Activated CD8-positive, alpha-beta T cell treated with anti-CD3 and anti-CD28 coated beads for 36 hours (primary cell): ENCODE data around the gene P2RX1. TPM values are rescaled to one million over a fixed set of nuclear protein-coding genes. Genes with fewer than 3 reads are reported as not detected.

Experiments used
- ATAC-seq: fragments of 200-7000 bp; cut with Tn5 transposase; one replicate; pipeline ENCODE4 v1.10.0; 2021; ENCODE audit warnings: mild to moderate bottlenecking, moderate library complexity
- CTCF ChIA-PET: fragments of 350-600 bp; sonication (Branson Sonifier 250); formaldehyde crosslinking; loops from one replicate; lab custom pipeline; 2021; ENCODE audit warnings: antibody characterized with exemption; lab: Charles Lee
- POLR2A ChIA-PET: fragments of 350-600 bp; sonication (Branson Sonifier 250); formaldehyde crosslinking; loops from one replicate; lab custom pipeline; 2021; ENCODE audit warnings: antibody characterized with exemption; lab: Charles Lee
- DNase-seq: peaks from one replicate; pipeline ENCODE4 v3.0.0-alpha.2; 2020
- H3K27ac Mint-ChIP-seq: one replicate; pipeline ENCODE4 v1.8.0; 2021; ENCODE audit warnings: mild to moderate bottlenecking, mixed read lengths
- H3K27me3 Mint-ChIP-seq: one replicate; pipeline ENCODE4 v1.8.0; 2021; ENCODE audit warnings: mixed read lengths
- H3K36me3 Mint-ChIP-seq: one replicate; pipeline ENCODE4 v1.8.0; 2021; ENCODE audit warnings: low read depth, mixed read lengths
- H3K4me1 Mint-ChIP-seq: one replicate; pipeline ENCODE4 v1.8.0; 2021; ENCODE audit warnings: low read depth, mixed read lengths
- H3K4me3 Mint-ChIP-seq: one replicate; pipeline ENCODE4 v1.8.0; 2021; ENCODE audit warnings: mild to moderate bottlenecking, moderate library complexity, mixed read lengths
- H3K9me3 Mint-ChIP-seq: one replicate; pipeline ENCODE4 v1.8.0; 2021; ENCODE audit warnings: mixed read lengths
- intact Hi-C: fragments of 100-400 bp; cut with micrococcal nuclease; formaldehyde crosslinking; loops from one replicate; pipeline ENCODE4 v1.10.0; 2022
- total RNA-seq, 2 experiments: library from RNA; stranded (reverse); gene quantifications; one replicate each; pipeline ENCODE4 v1.2.3, GENCODE V29; 2021
- TF ChIP-seq, protein P1 (sequence below): fragments of 200-600 bp; IDR thresholded peaks from one replicate; pipeline ENCODE4 v1.8.0; 2022; ENCODE audit warnings: antibody characterized with exemption, mild to moderate bottlenecking

P2RX1 gene
- total RNA-seq, 2 experiments from 2014 or later: 0.43 to 1.7 TPM

DNA sequence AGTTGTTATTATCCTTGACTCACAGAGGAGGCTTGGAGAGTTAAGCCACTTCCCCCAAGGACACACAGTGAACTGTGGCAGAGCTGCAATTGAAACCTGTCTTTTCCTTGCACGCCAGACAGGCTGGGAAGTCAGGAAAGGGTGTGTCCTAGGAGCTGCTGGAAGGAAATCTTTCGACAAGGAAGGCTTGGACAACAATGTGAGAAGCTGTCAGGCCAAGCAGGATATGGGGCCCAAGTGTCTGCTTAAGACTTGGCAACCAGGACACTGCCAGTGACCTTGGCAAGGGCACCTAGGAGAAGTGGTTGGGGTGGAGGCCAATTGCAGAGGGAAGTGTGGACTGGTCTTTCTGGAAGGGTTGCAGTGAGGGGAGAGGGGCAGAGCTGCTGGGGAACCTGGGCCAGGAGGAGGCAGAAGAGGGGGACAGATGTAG is 21.3 kb downstream of the P2RX1 start:
- Mint-ChIP-seq H3K4me3 (no peak overlapping the region), H3K36me3 (no peaks in the 10 kb centered on the region), H3K9me3 (no peaks in the 10 kb centered on the region), H3K4me1 (peaks cover 31% of the 10 kb centered on the region), H3K27me3 (no peaks in the 10 kb centered on the region), H3K27ac (peak overlapping the region; percentile 57)
- DNase-seq: no peak
- ChIA-PET POLR2A (interaction anchor here (1.2 kb wide), 1 partner anchor 9 kb away, joined by 3 read pairs; no protein-coding TSS in a partner anchor), CTCF (interaction anchor here (0.9 to 2.9 kb wide), 7 partner anchors 17 to 180 kb away, joined by 3 to 21 read pairs (median 6); partner anchors contain the start of gene NCBP3)
- intact Hi-C loops: no loop called here
- TF ChIP-seq, protein P1, sequence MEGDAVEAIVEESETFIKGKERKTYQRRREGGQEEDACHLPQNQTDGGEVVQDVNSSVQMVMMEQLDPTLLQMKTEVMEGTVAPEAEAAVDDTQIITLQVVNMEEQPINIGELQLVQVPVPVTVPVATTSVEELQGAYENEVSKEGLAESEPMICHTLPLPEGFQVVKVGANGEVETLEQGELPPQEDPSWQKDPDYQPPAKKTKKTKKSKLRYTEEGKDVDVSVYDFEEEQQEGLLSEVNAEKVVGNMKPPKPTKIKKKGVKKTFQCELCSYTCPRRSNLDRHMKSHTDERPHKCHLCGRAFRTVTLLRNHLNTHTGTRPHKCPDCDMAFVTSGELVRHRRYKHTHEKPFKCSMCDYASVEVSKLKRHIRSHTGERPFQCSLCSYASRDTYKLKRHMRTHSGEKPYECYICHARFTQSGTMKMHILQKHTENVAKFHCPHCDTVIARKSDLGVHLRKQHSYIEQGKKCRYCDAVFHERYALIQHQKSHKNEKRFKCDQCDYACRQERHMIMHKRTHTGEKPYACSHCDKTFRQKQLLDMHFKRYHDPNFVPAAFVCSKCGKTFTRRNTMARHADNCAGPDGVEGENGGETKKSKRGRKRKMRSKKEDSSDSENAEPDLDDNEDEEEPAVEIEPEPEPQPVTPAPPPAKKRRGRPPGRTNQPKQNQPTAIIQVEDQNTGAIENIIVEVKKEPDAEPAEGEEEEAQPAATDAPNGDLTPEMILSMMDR: no peak
- no peak for ATAC-seq

DNA sequence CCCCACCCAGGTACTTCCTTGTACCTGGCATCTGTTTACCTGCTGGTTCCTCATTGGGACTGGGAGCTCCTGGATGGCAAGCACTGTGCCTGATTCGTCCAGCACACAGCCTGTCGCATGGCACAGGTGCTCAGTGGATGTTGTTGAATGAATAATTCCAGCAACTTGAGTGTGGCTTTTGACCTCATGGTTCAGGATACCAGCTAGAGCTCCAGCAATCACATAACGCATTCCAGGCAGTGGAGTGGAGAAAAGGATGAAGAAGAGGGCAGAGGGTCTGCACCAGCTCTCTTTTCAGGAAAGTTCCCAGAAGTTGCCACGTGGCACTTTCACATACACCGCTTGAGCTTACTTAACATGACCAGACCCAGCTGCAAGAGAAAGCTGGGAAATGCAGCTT is 22.1 kb downstream of the P2RX1 start:
- TF ChIP-seq, protein P1: no peak
- Mint-ChIP-seq H3K27me3 (no peaks in the 10 kb centered on the region), H3K36me3 (no peaks in the 10 kb centered on the region), H3K4me1 (peaks cover 31% of the 10 kb centered on the region), H3K4me3 (peak overlapping the region; percentile 71), H3K27ac (peak overlapping the region; percentile 84), H3K9me3 (no peaks in the 10 kb centered on the region)
- POLR2A ChIA-PET: interaction anchor here (0.6 to 1.8 kb wide), 7 partner anchors 9 to 1263 kb away, joined by 3 to 9 read pairs (median 3); no protein-coding TSS in a partner anchor
- ATAC-seq (no peak), DNase-seq (no peak)
- intact Hi-C loops: no loop called here
- CTCF ChIA-PET: interaction anchor here (0.9 to 2.9 kb wide), 8 partner anchors 18 to 181 kb away, joined by 3 to 21 read pairs (median 6); partner anchors contain the start of gene NCBP3

DNA sequence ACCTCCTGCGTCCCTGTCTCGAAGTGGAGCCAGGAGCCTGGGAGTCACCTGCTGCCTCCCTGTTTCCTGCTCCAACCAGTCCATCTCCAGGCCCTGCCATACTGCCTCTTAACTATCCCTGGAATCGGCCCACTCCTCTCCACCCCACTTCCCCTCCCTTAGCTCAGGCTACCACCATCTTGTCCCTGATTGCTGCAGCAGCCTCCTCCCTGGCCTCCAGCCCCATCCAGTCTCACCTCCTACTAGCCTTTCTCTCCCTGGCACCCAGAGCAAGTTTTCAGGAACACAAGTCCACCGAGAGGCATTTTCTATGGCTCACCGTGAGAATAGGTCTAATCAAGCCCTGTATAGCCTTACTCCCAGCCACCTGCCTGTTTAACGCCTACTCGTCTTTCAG is 22.5 kb downstream of the P2RX1 start:
- H3K27me3 Mint-ChIP-seq: no peaks in the 10 kb centered on the region
- DNase-seq: no peak
- peaks cover 31% of the 10 kb centered on the region for H3K4me1 Mint-ChIP-seq
- ChIA-PET POLR2A (interaction anchor here (0.6 to 1.8 kb wide), 7 partner anchors 8 to 1263 kb away, joined by 3 to 9 read pairs (median 3); no protein-coding TSS in a partner anchor), CTCF (interaction anchor here (1.3 to 2.9 kb wide), 7 partner anchors 18 to 156 kb away, joined by 4 to 21 read pairs (median 7); partner anchors contain the start of gene NCBP3)
- no peak for ATAC-seq
- no peaks in the 10 kb centered on the region for H3K36me3 Mint-ChIP-seq
- intact Hi-C loops: no loop called here
- peak overlapping the region; percentile 84 for H3K27ac Mint-ChIP-seq
- TF ChIP-seq, protein P1: no peak
- H3K4me3 Mint-ChIP-seq: peak overlapping the region; percentile 71
- no peaks in the 10 kb centered on the region for H3K9me3 Mint-ChIP-seq

DNA sequence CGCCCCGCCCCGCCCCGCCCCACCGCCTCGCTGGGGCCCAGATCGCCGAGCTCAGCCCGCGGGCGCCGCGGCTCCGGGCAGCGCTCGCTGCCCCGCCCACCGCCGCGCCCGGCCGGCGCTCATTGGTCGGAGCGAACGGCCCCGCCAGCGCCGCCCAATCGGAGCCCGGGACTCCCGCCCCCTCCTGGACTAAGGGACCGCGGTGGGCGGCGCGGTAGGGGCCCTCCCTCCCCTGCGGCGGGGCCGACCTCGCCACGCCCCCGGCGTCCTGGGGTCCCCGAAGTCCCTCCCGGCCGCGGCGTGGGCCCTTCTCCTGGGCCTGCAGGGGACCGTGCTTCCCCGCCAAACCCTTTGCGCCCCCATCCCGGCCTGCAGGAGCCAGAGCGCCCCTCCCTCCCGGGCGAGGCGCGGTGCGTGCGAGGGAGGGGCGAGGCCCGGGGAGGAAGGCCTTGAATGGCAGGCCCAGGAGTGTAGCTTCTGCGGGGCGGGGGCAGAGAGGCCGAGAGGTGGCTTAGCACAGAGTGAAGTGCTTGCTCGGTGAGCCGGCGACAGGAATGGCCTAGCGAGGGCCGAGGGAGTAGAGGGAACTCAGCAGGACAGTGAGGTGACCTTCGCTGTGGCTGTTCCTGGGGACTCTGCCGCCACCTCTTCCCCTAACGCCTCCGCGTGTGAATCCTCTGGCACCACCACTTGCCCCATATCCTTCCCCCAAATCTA is 23.1 kb downstream of the P2RX1 start, which contains the start of gene CAMKK1:
TSS of gene CAMKK1 (minus strand) at position 51 of the 717 bp plus-strand sequence. CDS start 7,366 bp downstream, outside the sequence.
- H3K27me3 Mint-ChIP-seq: no peaks in the 10 kb centered on the region
- POLR2A ChIA-PET: interaction anchor here (0.6 to 1.8 kb wide), 5 partner anchors 13 to 93 kb away, joined by 3 to 9 read pairs (median 5); no protein-coding TSS in a partner anchor
- H3K27ac Mint-ChIP-seq: peak within 1 kb of the TSS; percentile 84
- peaks cover 31% of the 10 kb centered on the region for H3K4me1 Mint-ChIP-seq
- intact Hi-C loops: no loop called here
- peak; percentile 90 for DNase-seq
- CTCF ChIA-PET: interaction anchor here (1.8 to 2.9 kb wide), 4 partner anchors 19 to 49 kb away, joined by 7 to 21 read pairs (median 8); no protein-coding TSS in a partner anchor
- no peaks in the 10 kb centered on the region for H3K9me3 Mint-ChIP-seq
- H3K36me3 Mint-ChIP-seq: no peaks in the 10 kb centered on the region
- TF ChIP-seq, protein P1: no peak
- peak; percentile 89 for ATAC-seq
- H3K4me3 Mint-ChIP-seq: peak within 1 kb of the TSS; percentile 82
